IMR-90 (cell line): Measurements from ENCODE around the gene CYB5R4. TPM values are rescaled to one million over a fixed set of nuclear protein-coding genes. Genes with fewer than 3 reads are reported as not detected.

Experiments used
- ATAC-seq: fragments of 200-7000 bp; cut with Tn5 transposase; 2 replicates; pipeline ENCODE4 v1.9.1; 2020; ENCODE audit warnings: low read depth, mild to moderate bottlenecking, moderate library complexity
- BruUV-seq: library from RNA; stranded (reverse); fragments of 400-500 nt; replicated peaks from 2 replicates; lab custom pipeline; 2021; lab: Mats Ljungman, UMichigan
- CTCF ChIA-PET: fragments of 300-600 bp; formaldehyde crosslinking; extraction: SDS; loops from one replicate; lab custom pipeline; 2021; ENCODE audit warnings: antibody characterized with exemption; lab: Yijun Ruan, JAX
- POLR2A ChIA-PET: fragments of 300-600 bp; sonication (Branson Sonifier 250); formaldehyde crosslinking; loops from one replicate; lab custom pipeline; 2022; ENCODE audit warnings: antibody characterized with exemption; ENCODE audit not compliant: unreplicated experiment; lab: Charles Lee
- DNase-seq: peaks from one replicate; pipeline ENCODE4 v3.0.0; 2013
- H2AFZ ChIP-seq: replicated peaks from 2 replicates; pipeline ENCODE3; 2013; ENCODE audit warnings: low read length, mild to moderate bottlenecking; ENCODE audit not compliant: poor library complexity
- H2AK5ac ChIP-seq: 2 replicates; pipeline ENCODE4 v1.6.1; 2013; ENCODE audit warnings: low read depth, low read length, inconsistent platforms
- H2AK9ac ChIP-seq: replicated peaks from 2 replicates; pipeline ENCODE3; 2013; ENCODE audit warnings: mild to moderate bottlenecking, low read depth, low read length, moderate library complexity; ENCODE audit not compliant: poor library complexity
- H2BK120ac ChIP-seq: 2 replicates; pipeline ENCODE4 v1.6.1; 2013; ENCODE audit warnings: low read depth, low read length, inconsistent platforms
- H2BK15ac ChIP-seq: 3 replicates; pipeline ENCODE4 v1.6.1; 2013; ENCODE audit warnings: low read depth, low read length, inconsistent platforms
- H2BK20ac ChIP-seq: 2 replicates; pipeline ENCODE4 v1.6.1; 2013; ENCODE audit warnings: low read depth, mild to moderate bottlenecking, inconsistent platforms, low read length, moderate library complexity
- H2BK5ac ChIP-seq: 2 replicates; pipeline ENCODE4 v1.6.1; 2013; ENCODE audit warnings: mild to moderate bottlenecking, low read depth, low read length, inconsistent platforms; ENCODE audit not compliant: poor library complexity, severe bottlenecking
- H3K14ac ChIP-seq: replicated peaks from 2 replicates; pipeline ENCODE4 v1.6.1; 2013; ENCODE audit warnings: low read depth, low read length, inconsistent platforms
- H3K18ac ChIP-seq: 2 replicates; pipeline ENCODE4 v1.6.1; 2013; ENCODE audit warnings: low read depth, low read length, control low read depth
- H3K23ac ChIP-seq: 2 replicates; pipeline ENCODE4 v1.6.1; 2013; ENCODE audit warnings: low read depth, low read length, inconsistent platforms
- H3K27ac ChIP-seq: 2 replicates; pipeline ENCODE4 v1.5.1; 2013; ENCODE audit warnings: mild to moderate bottlenecking, control low read depth, low read length; ENCODE audit not compliant: insufficient read depth
- H3K27me3 ChIP-seq: 2 replicates; pipeline ENCODE4 v1.6.1; 2013; ENCODE audit warnings: low read length; ENCODE audit not compliant: control insufficient read depth, insufficient read depth
- H3K36me3 ChIP-seq: 2 replicates; pipeline ENCODE4 v1.6.1; 2013; ENCODE audit warnings: low read length, mixed read lengths; ENCODE audit not compliant: control insufficient read depth, insufficient read depth
- H3K4ac ChIP-seq: 2 replicates; pipeline ENCODE4 v1.6.1; 2013; ENCODE audit warnings: low read depth, low read length, inconsistent platforms
- H3K4me1 ChIP-seq: 2 replicates; pipeline ENCODE4 v1.6.1; 2013; ENCODE audit warnings: low read length, mixed read lengths; ENCODE audit not compliant: control insufficient read depth, insufficient read depth
- H3K4me2 ChIP-seq: 2 replicates; pipeline ENCODE4 v1.6.1; 2013; ENCODE audit warnings: low read depth, mild to moderate bottlenecking, control low read depth, low read length, moderate library complexity
- H3K4me3 ChIP-seq: 2 replicates; pipeline ENCODE4 v1.5.1; 2013; ENCODE audit warnings: low read depth, mild to moderate bottlenecking, control low read depth, low read length, moderate library complexity; ENCODE audit not compliant: insufficient read depth
- H3K56ac ChIP-seq: 2 replicates; pipeline ENCODE4 v1.6.1; 2013; ENCODE audit warnings: low read length, inconsistent platforms; ENCODE audit not compliant: insufficient read depth; ENCODE audit errors: extremely low read depth
- H3K79me1 ChIP-seq, 2 experiments: 2 replicates each; pipeline ENCODE4 v1.6.1; 2013; ENCODE audit warnings: low read length in 2 of 2, inconsistent platforms in 1 of 2, low read depth in 1 of 2
- H3K9ac ChIP-seq: 2 replicates; pipeline ENCODE4 v1.6.1; 2013; ENCODE audit warnings: low read depth, low read length, control low read depth
- H3K9me1 ChIP-seq: 2 replicates; pipeline ENCODE4 v1.6.1; 2013; ENCODE audit warnings: low read length, inconsistent platforms; ENCODE audit not compliant: insufficient read depth
- H3K9me3 ChIP-seq: 2 replicates; pipeline ENCODE4 v1.6.1; 2013; ENCODE audit warnings: low read length; ENCODE audit not compliant: control insufficient read depth, insufficient read depth
- H4K20me1 ChIP-seq: 2 replicates; pipeline ENCODE4 v1.6.1; 2013; ENCODE audit warnings: low read length, inconsistent platforms; ENCODE audit not compliant: insufficient read depth
- H4K5ac ChIP-seq: 2 replicates; pipeline ENCODE4 v1.6.1; 2013; ENCODE audit warnings: mild to moderate bottlenecking, low read depth, low read length, control low read depth
- H4K8ac ChIP-seq, 2 experiments: 2 replicates each; pipeline ENCODE4 v1.6.1; 2013; ENCODE audit warnings: low read depth in 2 of 2, low read length in 2 of 2, control low read depth in 1 of 2, inconsistent platforms in 1 of 2
- H4K91ac ChIP-seq: 2 replicates; pipeline ENCODE4 v1.6.1; 2013; ENCODE audit warnings: low read depth, low read length, inconsistent platforms; ENCODE audit not compliant: insufficient read depth
- BHLHE40 ChIP-seq: fragments of 150-350 bp; IDR thresholded peaks from 2 replicates; pipeline ENCODE4 v1.6.1; 2016; ENCODE audit warnings: mild to moderate bottlenecking, low read depth, low read length
- CEBPB ChIP-seq: IDR thresholded peaks from 2 replicates; pipeline ENCODE4 v1.6.1; 2012; ENCODE audit warnings: low read depth, low read length, improper control_type of control experiment
- CHD1 ChIP-seq: IDR thresholded peaks from 2 replicates; pipeline ENCODE4 v1.6.1; 2012; ENCODE audit warnings: low read depth, low read length, improper control_type of control experiment
- CTCF ChIP-seq: conservative IDR thresholded peaks from 2 replicates; pipeline ENCODE4 v1.5.1; 2012; ENCODE audit warnings: mild to moderate bottlenecking, low read depth, low read length, improper control_type of control experiment
- ELK1 ChIP-seq: fragments of 150-350 bp; IDR thresholded peaks from 2 replicates; pipeline ENCODE4 v1.6.1; 2016; ENCODE audit warnings: low read depth, mild to moderate bottlenecking, low read length, moderate library complexity, borderline replicate concordance
- FOS ChIP-seq: fragments of 150-350 bp; IDR thresholded peaks from 2 replicates; pipeline ENCODE4 v1.6.1; 2016; ENCODE audit warnings: low read depth, low read length
- MAFK ChIP-seq: IDR thresholded peaks from 2 replicates; pipeline ENCODE4 v1.6.1; 2012; ENCODE audit warnings: low read depth, low read length, improper control_type of control experiment
- MAZ ChIP-seq: IDR thresholded peaks from 2 replicates; pipeline ENCODE4 v1.6.1; 2012; ENCODE audit warnings: low read depth, mild to moderate bottlenecking, low read length, improper control_type of control experiment, moderate library complexity, borderline replicate concordance
- MXI1 ChIP-seq: IDR thresholded peaks from 2 replicates; pipeline ENCODE4 v1.6.1; 2012; ENCODE audit warnings: low read depth, mild to moderate bottlenecking, low read length, moderate library complexity, borderline replicate concordance
- NFE2L2 ChIP-seq: fragments of 150-350 bp; IDR thresholded peaks from 2 replicates; pipeline ENCODE4 v1.6.1; 2016; ENCODE audit warnings: low read depth, mild to moderate bottlenecking, low read length
- POLR2A ChIP-seq: IDR thresholded peaks from 2 replicates; pipeline ENCODE4 v1.6.1; 2012; ENCODE audit warnings: mild to moderate bottlenecking, low read depth, low read length
- RAD21 ChIP-seq: IDR thresholded peaks from 2 replicates; pipeline ENCODE4 v1.6.1; 2012; ENCODE audit warnings: low read length, improper control_type of control experiment
- RCOR1 ChIP-seq: IDR thresholded peaks from 2 replicates; pipeline ENCODE4 v1.6.1; 2012; ENCODE audit warnings: mild to moderate bottlenecking, low read length, improper control_type of control experiment; ENCODE audit not compliant: insufficient replicate concordance
- RFX5 ChIP-seq: IDR thresholded peaks from 2 replicates; pipeline ENCODE4 v1.8.0; 2012; ENCODE audit warnings: low read depth, mild to moderate bottlenecking, low read length, moderate library complexity
- SMC3 ChIP-seq: fragments of 150-350 bp; IDR thresholded peaks from 2 replicates; pipeline ENCODE4 v1.6.1; 2016; ENCODE audit warnings: low read depth, mild to moderate bottlenecking, antibody characterized with exemption, low read length, moderate library complexity
- WGBS, 2 experiments: methylation state at CpG; one replicate each; pipeline versions ENCODE4 v1.1.5 to v1.1.7; 2013; ENCODE audit warnings: missing lambda C conversion rate in 2 of 2; ENCODE audit not compliant: insufficient read length in 1 of 2; ENCODE audit errors: extremely low coverage in 2 of 2; 5-methylcytosine and 5-hydroxymethylcytosine counted together
- dilution Hi-C: fragments of 300-500 bp; cut with HindIII; formaldehyde crosslinking; loops from one replicate; pipeline ENCODE4 v1.14.3; 2018; ENCODE audit warnings: low sequenced_read_pairs; ENCODE audit not compliant: unreplicated experiment
- in situ Hi-C: fragments of 300-500 bp; cut with MboI; formaldehyde crosslinking; loops from 3 replicates; pipeline ENCODE4 v1.14.3; 2019; ENCODE audit warnings: low sequenced_read_pairs, inconsistent platforms, mixed read lengths
- intact Hi-C: fragments of 100-400 bp; cut with micrococcal nuclease; formaldehyde crosslinking; loops from 2 replicates; pipeline ENCODE4 v1.10.0; 2022
- polyA plus RNA-seq, 3 experiments: library from polyadenylated mRNA; depleted of rRNA; stranded (reverse); fragments of >200 nt; gene quantifications; 2 replicates each; pipeline ENCODE4 v1.2.3, GENCODE V29; 2012; ENCODE audit warnings: low replicate concordance in 1 of 3
- total RNA-seq: library from RNA; depleted of rRNA; stranded (reverse); fragments of >200 nt; gene quantifications from 2 replicates; pipeline ENCODE4 v1.2.3, GENCODE V29; 2012
- TF ChIP-seq, protein P1 (sequence below): fragments of 150-350 bp; IDR thresholded peaks from 2 replicates; pipeline ENCODE4 v1.6.1; 2017; ENCODE audit warnings: mild to moderate bottlenecking, antibody characterized with exemption, low read length, low read depth

Gene CYB5R4
- total and polyA plus RNA-seq, 2 of the 4 experiments (the other 2 are of a cell fraction), result 3.2 to 6.1 TPM

- Histone ChIP-seq H3K14ac (no peak overlapping the region), H2AFZ (no peak overlapping the region), H2AK9ac (no peak overlapping the region), H3K4ac (no peak overlapping the region), H3K9me1 (no peaks in the 10 kb centered on the region), H3K27me3 (no peaks in the 10 kb centered on the region), H3K56ac (no peak overlapping the region), H3K4me3 (no peak overlapping the region), H3K36me3 (no peaks in the 10 kb centered on the region), H3K9me3 (no peaks in the 10 kb centered on the region), H2BK20ac (no peak overlapping the region), H3K9ac (no peak overlapping the region), H2BK5ac (no peak overlapping the region), H2BK120ac (no peak overlapping the region), H3K79me1 (peaks cover 15 to 34% of the 10 kb centered on the region in 2 experiments), H3K18ac (no peak overlapping the region), H4K8ac (no peak overlapping the region), H2AK5ac (no peak overlapping the region), H3K23ac (no peak overlapping the region), H4K20me1 (peaks cover 4% of the 10 kb centered on the region; the same call in 1 of the 2 replicates), H3K27ac (no peak overlapping the region), H4K5ac (no peak overlapping the region), H2BK15ac (no peak overlapping the region), H3K4me1 (no peaks in the 10 kb centered on the region), H4K91ac (no peak overlapping the region), H3K4me2 (no peak overlapping the region)
- intact Hi-C loops (loop anchor here (10.0 kb wide), 1 partner anchor 1445 kb away; no protein-coding TSS in a partner anchor), in situ Hi-C loops (loop anchor here (25.0 kb wide), 1 partner anchor 1433 kb away; no protein-coding TSS in a partner anchor), dilution Hi-C loops (no loop called here)
- no TSS peak for BruUV-seq
- POLR2A ChIA-PET, result no interaction called here
- CTCF ChIA-PET, result no interaction called here
- TF ChIP-seq MAFK (no peak), CTCF (no peak), NFE2L2 (no peak), FOS (no peak), POLR2A (no peak), ELK1 (no peak), CEBPB (no peak), RFX5 (no peak), MAZ (no peak), MXI1 (no peak), BHLHE40 (no peak), SMC3 (no peak), RAD21 (no peak), RCOR1 (no peak), CHD1 (no peak)
- TF ChIP-seq, protein P1, sequence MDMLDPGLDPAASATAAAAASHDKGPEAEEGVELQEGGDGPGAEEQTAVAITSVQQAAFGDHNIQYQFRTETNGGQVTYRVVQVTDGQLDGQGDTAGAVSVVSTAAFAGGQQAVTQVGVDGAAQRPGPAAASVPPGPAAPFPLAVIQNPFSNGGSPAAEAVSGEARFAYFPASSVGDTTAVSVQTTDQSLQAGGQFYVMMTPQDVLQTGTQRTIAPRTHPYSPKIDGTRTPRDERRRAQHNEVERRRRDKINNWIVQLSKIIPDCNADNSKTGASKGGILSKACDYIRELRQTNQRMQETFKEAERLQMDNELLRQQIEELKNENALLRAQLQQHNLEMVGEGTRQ, result no peak
- ATAC-seq, result no peak
- 100% methylated on average over 2 of the region's 4 CpGs; no CpG with 5 or more reads in 1 of the 2 experiments for WGBS, 2 experiments
- DNase-seq, result no peak
Observed at GRCh38 chr6:83879746-83880145, 20.3 kb downstream of the CYB5R4 start.
